Measurements from ENCODE around the gene GRPEL2. TPM values are rescaled to one million over a fixed set of nuclear protein-coding genes. Genes with fewer than 3 reads are reported as not detected.
A peak's percentile ranks its signal among the peaks of the same experiment; 100 is the strongest.

GRPEL2 gene
- total and polyA plus RNA-seq, 2 of the 8 experiments (the other 6 are each of a cell fraction or from before 2014, with no cell fraction given): 11.2 to 52.2 TPM

DNA sequence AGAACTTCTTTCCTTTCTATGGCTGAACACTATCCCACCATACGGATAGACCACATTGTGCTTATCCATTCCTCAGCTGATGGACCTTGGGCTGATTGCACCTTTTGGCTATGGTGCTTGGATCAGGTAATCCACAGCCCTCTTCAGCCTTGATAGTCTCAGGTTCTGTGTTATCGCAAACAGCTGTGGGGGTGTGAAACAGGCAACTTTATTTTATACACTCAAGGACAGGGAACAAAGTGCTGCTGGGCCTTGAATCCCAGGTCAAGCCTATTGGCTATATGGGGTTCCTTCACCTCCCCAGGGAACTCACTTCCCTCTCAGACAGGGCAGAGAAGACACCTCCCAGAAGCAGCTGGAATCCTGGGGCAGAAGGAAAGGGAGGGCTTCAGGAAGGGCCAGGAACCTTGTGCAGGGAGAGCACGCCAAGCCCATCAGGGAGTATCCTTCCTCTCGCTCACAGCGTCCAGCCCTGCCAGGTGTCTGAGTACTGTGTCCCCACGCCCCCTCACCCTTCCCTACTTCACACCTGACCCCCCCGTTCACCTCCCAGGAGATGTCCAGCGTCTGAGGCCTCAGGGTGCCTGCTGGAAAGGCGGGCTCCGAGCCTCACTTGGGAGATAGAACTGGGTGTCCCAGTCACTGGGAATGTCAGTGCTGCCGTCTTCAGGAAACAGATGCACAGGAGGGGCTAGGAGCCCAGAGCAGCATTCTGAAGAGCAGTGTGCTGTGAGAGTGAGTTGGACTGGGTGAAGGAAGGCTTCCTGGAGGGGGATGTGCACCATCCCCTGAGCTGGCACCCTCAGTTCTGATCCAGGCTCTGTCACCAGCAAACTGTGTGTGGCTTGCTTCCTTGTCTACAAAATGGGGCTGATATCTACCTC is 40.9 kb upstream of the GRPEL2 start:
- Histone ChIP-seq H3K9me3 (ENCODE audit: insufficient read depth in 2 of 2, low read depth in 1 of 2, low read length in 1 of 2) (no peaks in the 10 kb centered on the region), H2BK20ac (ENCODE audit: low read length) (no peak overlapping the region), H3K79me2 (ENCODE audit: control insufficient read depth in 1 of 2, insufficient read depth in 2 of 2, low read length in 2 of 2) (no peaks in the 10 kb centered on the region), H3K23me2 (ENCODE audit: low read depth, low read length) (no peaks in the 10 kb centered on the region; the same call in 1 of the 2 replicates), H4K20me1 (replicated peaks in 1 of 2; ENCODE audit: control insufficient read depth in 1 of 2, insufficient read depth in 2 of 2, low read length in 2 of 2) (no peaks in the 10 kb centered on the region), H3K56ac (replicated peaks; ENCODE audit: insufficient read length, low read depth, low read length) (no peak overlapping the region), H4K91ac (replicated peaks; ENCODE audit: insufficient read length, low read length) (no peak overlapping the region), H3K36me3 (ENCODE audit: control insufficient read depth in 2 of 4, insufficient read depth in 4 of 4, low read length in 3 of 4) (no peaks in the 10 kb centered on the region), H3K4ac (replicated peaks; ENCODE audit: insufficient read length, low read depth, low read length) (no peak overlapping the region), H2AK5ac (ENCODE audit: low read depth, low read length) (no peak overlapping the region), H3K23ac (ENCODE audit: insufficient read length) (no peak overlapping the region), H3K4me1 (replicated peaks in 1 of 4; ENCODE audit: control insufficient read depth in 3 of 4, insufficient read depth in 4 of 4, low read length in 3 of 4) (no peaks in the 10 kb centered on the region; a peak in 1 of 7 replicates), H3K9ac (replicated peaks in 1 of 4; ENCODE audit: extremely low read depth in 1 of 4, low read depth in 3 of 4, low read length in 3 of 4) (no peak overlapping the region), H2BK15ac (ENCODE audit: low read length) (no peak overlapping the region), H3K27ac (ENCODE audit: low read depth, low read length) (no peak overlapping the region), H4K5ac (ENCODE audit: insufficient read length, low read depth, low read length) (no peak overlapping the region), H3K27me3 (replicated peaks in 1 of 4; ENCODE audit: control insufficient read depth in 3 of 4, extremely low read depth in 1 of 4, insufficient read depth in 3 of 4, low read length in 3 of 4) (no peaks in the 10 kb centered on the region), H3K18ac (ENCODE audit: extremely low read depth, low read length) (no peak overlapping the region), H2BK12ac (ENCODE audit: low read depth, low read length) (no peak overlapping the region), H3K79me1 (ENCODE audit: low read depth, low read length) (no peaks in the 10 kb centered on the region), H3K14ac (ENCODE audit: insufficient read length) (no peak overlapping the region), H2BK120ac (replicated peaks; ENCODE audit: low read depth, low read length) (no peak overlapping the region), H2AFZ (ENCODE audit: low read length) (no peak overlapping the region), H3K4me2 (ENCODE audit: insufficient read depth in 1 of 2, low read depth in 2 of 2, low read length in 2 of 2) (no peak overlapping the region), H2BK5ac (ENCODE audit: low read depth, low read length) (no peak overlapping the region), H3K4me3 (ENCODE audit: extremely low read depth in 1 of 4, insufficient read depth in 2 of 4, low read depth in 3 of 4, low read length in 4 of 4) (no peak overlapping the region), H4K8ac (ENCODE audit: extremely low read depth, insufficient read depth, low read length) (peak overlapping the region; percentile 18; the same call in 1 of the 2 replicates)
- 81% methylated on average over 11 of the region's 11 CpGs; no CpG with 5 or more reads in 1 of the 2 experiments for WGBS, 2 experiments (ENCODE audit: extremely low coverage in 1 of 2, insufficient coverage in 1 of 2, insufficient read length in 1 of 2, insufficient replicate concordance in 2 of 2, low coverage in 1 of 2, low lambda C conversion rate in 2 of 2, missing lambda C conversion rate in 1 of 2)
- DNase-seq (ENCODE audit: low read depth in 1 of 2, low spot score in 2 of 2) (no peak), FAIRE-seq (no peak)
- POLR2A ChIA-PET (ENCODE audit: partially characterized antibody): no interaction called here
- CTCF ChIA-PET (ENCODE audit: partially characterized antibody): interaction anchor here (0.7 to 3.7 kb wide), 4 partner anchors 10 to 129 kb away, joined by 3 to 17 read pairs (median 4); no protein-coding TSS in a partner anchor
- TF ChIP-seq GTF2F1 (IDR thresholded peaks at IDR 0.05; ENCODE audit: borderline replicate concordance, low read depth, low read length) (no peak), NANOG (IDR thresholded peaks at IDR 0.05; ENCODE audit: insufficient read depth, low read depth, low read length, poor library complexity, severe bottlenecking) (no peak), RAD21 (IDR thresholded peaks at IDR 0.05 in 1 of 2, conservative IDR thresholded peaks at IDR 0.05 in 1 of 2; ENCODE audit: low read depth in 2 of 2, low read length in 2 of 2) (no peak), CEBPB (IDR thresholded peaks at IDR 0.05; ENCODE audit: low read depth, low read length) (no peak), FOSL1 (IDR thresholded peaks at IDR 0.05; ENCODE audit: insufficient read depth, low read depth, low read length) (no peak), KDM5A (IDR thresholded peaks at IDR 0.05; ENCODE audit: low read length) (no peak), JUND (IDR thresholded peaks at IDR 0.05; ENCODE audit: low read length) (no peak), HDAC2 (IDR thresholded peaks at IDR 0.05; ENCODE audit: borderline replicate concordance in 1 of 2, low read depth in 2 of 2, low read length in 2 of 2) (no peak), ASH2L (IDR thresholded peaks at IDR 0.05; ENCODE audit: low read length) (no peak), RFX5 (IDR thresholded peaks at IDR 0.05; ENCODE audit: borderline replicate concordance, low read depth, low read length) (no peak), YY1 (IDR thresholded peaks at IDR 0.05; ENCODE audit: low read depth, low read length) (no peak), GABPA (IDR thresholded peaks at IDR 0.05; ENCODE audit: borderline replicate concordance, insufficient read depth, low read length) (no peak)

Measured in H1 (cell line).